GM03348 (cell line): ENCODE data around the gene FBLN5.

Experiments
- DNase-seq: peaks from one replicate; pipeline ENCODE4 v3.0.0; 2012; ENCODE audit warnings: low spot score

The FBLN5 gene

GRCh38 chr14:91945751-91946621 is 1.5 kb downstream of the FBLN5 start:
- DNase-seq = no peak

DNA sequence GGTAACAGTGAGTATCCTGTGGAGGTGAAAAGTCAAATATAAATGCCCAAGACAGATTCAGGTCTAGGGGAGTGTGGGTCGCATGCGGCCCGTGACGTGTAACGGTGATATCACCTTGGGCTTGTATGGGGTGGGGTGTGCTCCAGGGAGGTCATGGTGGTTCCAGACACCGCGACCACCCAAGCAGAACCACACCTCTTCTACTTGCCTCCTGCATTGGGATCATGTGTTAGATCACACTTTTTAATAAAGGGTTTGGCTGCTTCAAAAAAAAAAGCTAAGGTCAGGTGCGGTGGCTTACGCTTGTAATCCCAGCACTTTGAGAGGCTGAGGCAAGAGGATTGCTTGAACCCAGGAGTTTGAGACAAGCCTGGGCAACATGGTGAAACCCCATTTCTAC is 4.5 kb downstream of the FBLN5 start:
- DNase-seq = no peak

DNA sequence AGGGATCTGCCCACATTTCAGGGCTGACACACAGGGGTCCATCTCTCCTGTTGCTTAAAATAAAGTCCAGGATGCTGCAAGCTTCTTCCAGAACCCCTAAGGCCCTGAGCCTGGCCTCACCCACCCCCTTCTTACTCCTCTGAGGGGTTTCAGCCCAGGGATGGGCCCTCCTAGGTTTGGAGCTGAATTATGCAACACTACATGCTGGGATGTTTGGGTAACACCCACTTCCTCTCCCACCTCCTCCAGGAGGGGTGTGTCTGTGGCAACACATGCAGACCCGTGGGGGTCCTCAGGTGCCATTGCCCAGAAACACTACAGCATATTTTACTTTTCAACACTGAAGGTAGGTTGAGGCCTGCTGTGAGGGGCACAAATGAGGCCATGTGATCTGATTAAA is 5.4 kb downstream of the FBLN5 start:
- no peak for DNase-seq

DNA sequence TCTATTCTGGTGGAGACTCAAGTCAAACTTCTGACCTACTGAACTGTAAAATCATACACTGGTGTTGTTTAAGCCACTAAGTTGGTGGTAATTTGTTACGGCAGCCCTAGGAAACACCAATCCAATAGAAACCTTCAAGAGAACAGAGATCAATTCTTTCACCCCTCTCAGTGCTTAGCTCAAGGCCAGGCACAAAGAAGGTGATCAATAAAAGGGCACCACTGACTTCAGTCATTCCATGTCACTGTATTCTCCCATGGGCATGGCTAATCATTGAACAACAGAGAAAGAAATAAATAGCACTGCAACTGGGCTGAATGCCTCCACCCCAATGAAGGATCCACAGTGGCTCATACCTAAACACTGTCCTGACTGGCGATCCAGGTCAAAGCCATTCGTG is 7.3 kb downstream of the FBLN5 start:
- DNase-seq = no peak

GRCh38 chr14:91935586-91935985 is 11.9 kb downstream of the FBLN5 start:
- no peak for DNase-seq

DNA sequence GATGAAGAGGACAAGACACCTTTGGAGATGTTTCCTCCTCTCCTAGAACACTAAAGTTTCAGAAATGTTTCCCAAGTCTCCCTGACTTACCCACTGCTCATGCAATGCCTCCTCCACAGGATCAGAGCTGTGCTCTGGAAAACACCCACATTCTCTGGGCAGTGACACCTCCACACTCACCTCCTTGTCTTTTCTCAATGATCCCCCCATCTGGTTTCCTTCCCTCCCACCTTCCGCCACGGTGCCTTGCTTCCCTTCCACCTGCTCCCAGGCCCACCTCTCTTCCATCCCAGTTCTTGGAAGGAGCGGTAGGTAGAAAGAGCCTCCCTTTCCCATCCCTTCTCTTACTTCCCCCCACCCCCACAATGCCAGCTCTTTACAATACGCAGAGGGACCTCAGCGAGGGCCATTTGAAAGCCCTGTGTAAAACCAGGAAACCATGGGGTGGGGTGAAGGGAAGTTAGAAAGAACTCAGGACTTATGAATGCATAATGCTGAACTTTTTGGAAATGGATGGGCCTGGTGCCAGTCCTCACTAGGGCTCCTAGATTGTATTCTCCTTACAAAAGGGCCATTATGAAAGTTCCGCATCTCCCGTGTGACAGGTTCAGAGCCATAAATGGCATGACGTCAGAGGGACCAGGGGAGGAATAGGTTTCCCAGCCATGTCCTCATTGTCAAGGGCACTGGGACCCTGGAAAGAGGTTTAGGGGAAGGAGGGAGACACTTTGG is 12.8 kb downstream of the FBLN5 start:
- no peak for DNase-seq

GRCh38 chr14:91931478-91932088 is 15.9 kb downstream of the FBLN5 start:
- no peak for DNase-seq

DNA sequence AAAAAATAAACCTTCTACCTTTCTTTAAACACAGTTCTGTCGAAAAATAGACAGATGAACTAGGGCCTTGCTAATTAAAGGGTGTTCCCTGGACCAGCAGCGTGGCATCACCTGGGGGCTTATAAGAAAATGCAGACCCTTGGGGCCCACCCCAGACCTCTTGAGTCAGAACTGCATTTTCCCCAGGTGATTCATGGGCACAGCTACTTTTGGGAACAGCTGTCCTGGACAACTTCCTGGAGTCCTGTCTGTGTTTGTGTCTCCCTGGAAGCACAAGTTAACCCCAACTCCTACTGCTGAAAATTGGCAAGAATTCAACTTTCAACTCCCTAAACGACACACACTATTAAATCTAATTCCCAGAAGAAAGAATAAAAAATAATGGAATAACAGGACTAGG is 17.8 kb downstream of the FBLN5 start:
- DNase-seq = peak; percentile 18

GRCh38 chr14:91927800-91928199 is 19.7 kb downstream of the FBLN5 start:
- no peak for DNase-seq

DNA sequence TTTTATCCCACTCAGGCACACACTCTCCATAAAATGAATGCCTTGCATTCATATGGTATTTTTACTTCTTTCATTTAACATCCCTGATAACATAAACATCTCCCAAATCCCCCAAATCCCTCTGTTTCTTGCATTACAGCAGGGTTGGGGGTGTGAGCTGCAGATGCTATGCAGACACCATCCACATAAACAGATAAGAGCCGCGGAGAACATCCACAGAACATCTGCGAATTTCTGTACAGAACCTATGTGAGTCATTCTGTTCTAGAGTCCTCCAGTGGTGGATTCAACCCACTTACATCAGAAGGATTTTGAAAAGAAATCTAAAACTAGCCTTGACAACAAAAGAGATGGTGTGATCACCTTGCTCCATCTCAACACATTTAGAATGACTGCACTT is 20.3 kb downstream of the FBLN5 start:
- no peak for DNase-seq

GRCh38 chr14:91926131-91926890 is 21.2 kb downstream of the FBLN5 start:
- DNase-seq = no peak

- no peak for DNase-seq
Measured at GRCh38 chr14:91925727-91926121, 21.8 kb downstream of the FBLN5 start.

GRCh38 chr14:91925001-91925726 is 22.3 kb downstream of the FBLN5 start:
- peak; percentile 33 for DNase-seq

DNA sequence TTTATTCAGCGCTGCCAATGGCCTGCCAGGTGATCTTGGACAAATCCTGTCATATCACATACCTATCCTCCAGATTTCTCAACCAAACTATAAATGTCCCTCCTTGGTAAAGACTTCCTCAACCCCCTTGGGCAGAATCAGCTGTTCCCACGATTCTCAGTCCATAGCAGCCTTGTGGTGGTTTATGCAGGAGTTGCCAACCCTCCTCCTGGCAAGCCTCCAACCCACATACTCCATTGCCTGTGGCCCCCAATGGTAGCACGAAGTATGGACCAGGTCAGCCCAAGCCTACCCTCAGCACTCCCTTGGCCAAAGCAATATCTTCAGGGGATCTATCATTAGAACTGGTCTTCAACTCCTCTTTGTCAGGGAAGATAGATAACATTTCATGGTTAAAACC is 27.0 kb downstream of the FBLN5 start:
- DNase-seq = no peak

DNA sequence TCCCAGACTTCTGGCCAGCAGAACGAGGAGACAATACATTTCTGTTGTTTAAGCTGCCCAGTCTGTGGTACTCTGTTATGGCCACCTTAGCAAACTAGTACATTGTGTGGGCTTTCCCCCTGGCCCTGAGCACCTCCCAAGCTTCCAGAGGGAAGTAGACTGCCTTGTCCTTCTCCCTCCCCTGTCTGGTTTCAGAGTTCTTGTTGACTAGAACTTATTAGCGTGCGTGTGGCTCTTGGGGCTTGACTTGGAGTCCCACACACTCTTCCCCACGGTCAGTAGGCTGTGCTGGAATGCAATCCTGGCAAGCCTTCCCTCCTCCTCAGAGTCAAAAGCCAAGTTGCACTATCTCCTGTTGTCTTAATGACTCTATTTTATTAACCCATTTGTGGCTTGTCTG is 27.7 kb downstream of the FBLN5 start:
- peak; percentile 84 for DNase-seq

GRCh38 chr14:91918186-91918883 is 29.2 kb downstream of the FBLN5 start:
- DNase-seq = no peak

DNA sequence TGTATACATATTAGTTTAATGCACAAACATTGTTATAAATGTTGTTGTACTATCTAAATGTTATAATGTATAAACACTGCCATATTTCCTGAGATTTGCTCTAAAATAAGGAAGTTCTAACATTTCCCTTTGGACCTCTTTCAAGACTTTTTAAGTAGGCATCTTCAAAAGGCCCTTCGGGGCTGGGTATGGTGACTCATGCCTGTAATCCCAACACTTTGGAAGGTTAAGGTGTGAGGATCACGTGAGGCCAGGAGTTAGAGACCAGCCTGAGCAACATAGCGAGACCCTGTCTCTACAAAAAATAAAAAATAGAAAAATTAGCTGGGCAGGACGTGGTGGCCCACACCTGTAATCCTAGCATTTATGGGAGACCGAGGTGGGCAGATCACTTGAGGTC is 35.5 kb downstream of the FBLN5 start:
- DNase-seq = no peak

DNA sequence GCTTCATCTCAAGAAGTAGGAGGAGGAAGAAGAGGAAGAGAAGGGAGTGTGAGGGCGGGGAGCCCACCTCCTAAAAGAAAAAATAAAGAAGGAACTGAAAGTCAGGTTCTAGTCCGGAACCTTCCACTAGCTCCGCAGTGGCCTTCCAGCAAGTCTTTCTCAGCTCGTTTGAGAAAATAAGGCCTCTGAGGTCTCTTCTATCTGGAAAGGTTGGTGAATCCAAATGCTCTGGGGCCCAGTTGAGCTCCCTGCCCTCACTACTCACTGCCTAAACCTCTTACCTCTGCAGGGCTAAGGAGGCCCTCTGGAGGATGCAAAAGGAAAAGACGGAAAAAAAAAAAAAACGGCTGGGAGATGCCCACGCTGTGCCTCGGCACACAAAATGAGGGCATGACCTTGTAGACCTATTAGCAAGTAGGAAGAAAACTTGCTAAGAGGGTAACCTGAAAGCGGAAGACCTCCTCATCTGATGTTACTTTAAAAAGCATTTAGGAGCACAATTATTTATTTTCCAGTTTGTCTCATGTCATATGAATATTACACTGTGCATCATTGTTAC is 35.9 kb downstream of the FBLN5 start:
- peak; percentile 26 for DNase-seq

DNA sequence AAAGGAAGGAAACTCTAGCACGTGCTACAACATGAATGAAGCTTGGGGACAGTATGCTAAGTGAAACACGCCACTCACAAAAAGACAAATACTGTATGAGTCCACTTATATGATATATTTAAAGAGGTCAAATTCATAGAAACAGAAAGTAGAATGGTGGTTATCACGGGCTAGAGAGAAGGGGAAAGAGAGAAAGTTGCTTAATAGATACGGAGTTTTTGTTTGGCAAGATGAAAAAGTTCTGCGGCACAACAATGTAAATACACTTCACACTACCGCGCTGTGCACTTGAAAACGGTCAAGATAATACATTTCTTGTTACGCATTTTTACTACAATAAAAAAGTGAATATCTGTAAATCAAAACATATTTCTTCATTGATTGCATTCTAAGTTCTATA is 37.3 kb downstream of the FBLN5 start:
- DNase-seq = no peak

- no peak for DNase-seq
Measured at GRCh38 chr14:91906374-91906773, 41.1 kb downstream of the FBLN5 start.
